Esophagus (tissue), 2 donors: ENCODE data around the gene MPV17. TPM values are rescaled to one million over a fixed set of nuclear protein-coding genes. Genes with fewer than 3 reads are reported as not detected.
A peak's percentile ranks its signal among the peaks of the same experiment; 100 is the strongest.

Source experiments
- H3K27ac ChIP-seq, 2 donors: one replicate each; pipeline ENCODE4 v1.5.1; 2013; ENCODE audit warnings: low read depth in 2 of 2, mild to moderate bottlenecking in 2 of 2, inconsistent platforms in 1 of 2, low read length in 1 of 2, moderate library complexity in 1 of 2
- H3K27me3 ChIP-seq, 2 donors: one replicate each; pipeline ENCODE4 v1.6.1; 2013; ENCODE audit warnings: low read length in 2 of 2, control low read depth in 1 of 2, mild to moderate bottlenecking in 1 of 2; ENCODE audit not compliant: insufficient read depth in 2 of 2, control insufficient read depth in 1 of 2
- H3K36me3 ChIP-seq, 2 donors: one replicate each; pipeline ENCODE4 v1.6.1; 2013; ENCODE audit warnings: low read length in 1 of 2; ENCODE audit not compliant: control insufficient read depth in 2 of 2, insufficient read depth in 2 of 2
- H3K4me1 ChIP-seq, 2 donors: one replicate each; pipeline ENCODE4 v1.6.1; 2013; ENCODE audit warnings: low read length in 1 of 2; ENCODE audit not compliant: control insufficient read depth in 2 of 2, insufficient read depth in 2 of 2
- H3K4me3 ChIP-seq, 2 donors: one replicate each; pipeline ENCODE4 v1.5.1; 2013; ENCODE audit warnings: low read length in 2 of 2, mild to moderate bottlenecking in 2 of 2, low read depth in 1 of 2, moderate library complexity in 1 of 2
- H3K9me3 ChIP-seq, 2 donors: one replicate each; pipeline ENCODE4 v1.6.1; 2013; ENCODE audit warnings: mild to moderate bottlenecking in 2 of 2, low read depth in 1 of 2, low read length in 1 of 2, moderate library complexity in 1 of 2; ENCODE audit not compliant: control insufficient read depth in 2 of 2, insufficient read depth in 1 of 2
- WGBS, 2 donors: extraction: QIAGEN DNeasy Blood & Tissue Kit; methylation state at CpG; one replicate each; pipeline ENCODE4 v1.1.7; 2013; 5-methylcytosine and 5-hydroxymethylcytosine counted together
- polyA plus RNA-seq, 2 donors: library from polyadenylated mRNA; stranded (reverse); fragments of 200-250 nt; gene quantifications; one replicate each; pipeline ENCODE4 v1.2.3, GENCODE V29; 2013
- donor health status: healthy with polysubstance abuse.
- donor health status: Bipolar disorder and iron deficiency.

The MPV17 gene
- polyA plus RNA-seq, 2 donors = 44.9 to 71.2 TPM

DNA sequence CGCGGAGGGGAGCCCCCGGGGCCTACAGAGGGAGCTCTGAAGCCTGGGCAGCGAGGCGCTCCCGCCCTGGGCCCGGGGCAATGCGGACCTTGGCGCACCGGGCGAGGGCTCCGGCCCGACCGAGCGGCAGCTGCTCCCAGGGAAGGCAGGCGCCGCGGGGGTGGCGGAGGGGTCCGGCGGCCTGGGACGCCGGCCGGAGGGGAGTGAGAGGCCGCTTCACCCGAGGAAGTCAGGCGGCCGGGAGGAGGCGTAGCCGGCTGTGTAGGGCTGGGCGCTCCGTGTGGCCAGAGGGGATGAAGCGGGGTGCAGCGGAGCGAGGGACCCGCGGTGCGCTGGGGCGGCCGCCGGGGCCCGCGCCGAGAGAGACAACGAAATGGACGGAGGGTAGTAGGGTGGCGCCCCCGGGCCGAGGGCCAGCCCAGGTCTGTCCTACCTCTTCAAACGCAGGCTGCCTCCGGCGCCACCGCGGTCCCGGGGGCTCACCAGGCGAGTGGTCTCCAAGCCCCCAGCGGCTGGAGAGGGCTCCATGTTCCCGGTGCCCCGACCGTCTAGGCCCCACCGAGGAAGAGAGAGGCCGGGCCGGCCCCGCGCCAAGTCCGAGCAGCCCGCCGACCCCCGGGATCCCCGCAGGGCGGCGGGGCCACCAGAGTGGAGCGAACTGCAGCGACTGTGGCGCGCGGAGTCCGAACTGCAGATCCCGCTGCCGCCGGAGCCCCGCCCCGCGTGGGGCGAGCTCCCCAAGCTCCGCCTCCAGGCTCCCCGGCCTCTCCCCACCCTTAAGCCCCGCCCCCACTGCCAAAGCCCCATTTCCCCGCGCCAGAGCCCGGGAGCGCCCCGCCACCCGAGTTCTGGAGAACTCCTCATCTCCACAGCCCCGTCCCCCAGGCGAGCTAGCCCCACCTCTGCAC lies 60.3 kb downstream of the MPV17 start, which contains the start of gene SLC30A3:
Gene SLC30A3 (minus strand): TSS at position 669 of the 908 bp plus-strand sequence. CDS start 141 bp downstream, at position 528.
- H3K4me3 ChIP-seq = peak within 1 kb of the TSS; percentile 30 to 45

DNA sequence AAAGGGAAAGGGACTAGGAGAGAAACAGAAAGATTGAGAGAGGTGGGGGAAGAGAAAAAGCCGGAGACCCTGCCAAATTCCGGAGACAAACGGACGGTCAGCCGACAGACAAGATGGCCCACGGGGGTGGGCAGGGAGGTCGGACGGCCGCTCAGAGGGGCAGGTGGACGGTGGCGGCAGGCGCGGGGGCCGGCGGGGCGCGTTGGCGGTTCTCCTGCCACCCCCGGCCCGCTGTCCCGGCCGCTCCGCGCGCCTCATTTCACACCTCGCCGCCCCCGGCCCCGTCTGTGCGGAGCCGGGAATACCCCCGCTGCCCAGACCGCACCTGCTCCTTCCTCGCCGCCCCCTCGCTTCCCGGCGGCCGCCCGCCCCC lies 61.0 kb downstream of the MPV17 start:
- H3K4me1 ChIP-seq = peaks cover 8 to 13% of the 10 kb centered on the region in 2 donors

More for the DNA sequence above, 60.3 kb downstream of the MPV17 start, which contains the start of gene SLC30A3:
- no peaks in the 10 kb centered on the region for H3K36me3 ChIP-seq
- H3K27me3 ChIP-seq = peaks cover 0 to 33% of the 10 kb centered on the region in 2 donors
- H3K4me1 ChIP-seq = peaks cover 8 to 13% of the 10 kb centered on the region in 2 donors
- H3K9me3 ChIP-seq = no peaks in the 10 kb centered on the region
- H3K27ac ChIP-seq = no peak within 1 kb of the TSS
- 1% methylated on average over 60 to 96 of the region's 96 CpGs for WGBS, 2 donors

DNA sequence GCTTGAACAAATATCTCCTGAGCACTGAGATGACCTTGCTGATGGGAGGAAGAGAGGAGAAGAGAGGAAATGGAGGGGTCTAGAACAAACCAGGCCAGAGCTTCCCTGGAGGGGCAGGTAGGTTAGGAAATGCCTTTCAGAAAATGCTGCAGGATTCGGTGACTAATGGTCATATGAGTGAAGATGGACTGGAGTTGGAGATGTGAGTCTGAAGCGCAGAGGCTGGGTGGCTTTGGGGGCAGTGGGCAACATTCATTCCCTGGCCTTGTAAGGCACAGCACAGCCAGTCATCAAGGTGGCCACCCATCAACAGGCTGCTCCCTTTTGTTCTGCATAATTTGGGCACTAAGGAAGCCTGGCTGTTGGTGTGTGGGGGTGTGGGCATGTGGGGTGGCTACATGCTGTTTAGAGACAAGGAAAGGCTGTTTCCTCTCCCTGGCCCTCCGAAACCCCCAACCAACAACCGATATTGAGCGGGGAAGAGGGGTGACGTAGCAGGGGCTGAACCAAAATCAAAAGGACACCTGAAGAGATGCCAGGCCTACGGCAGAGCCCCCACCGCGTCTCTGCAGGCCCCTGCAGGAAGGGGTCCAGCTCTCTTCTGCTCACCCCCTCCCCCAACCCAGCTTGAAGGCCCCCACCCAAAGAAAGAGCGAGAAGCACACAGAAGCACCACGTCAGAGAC lies 61.5 kb downstream of the MPV17 start:
- Histone ChIP-seq H3K9me3 (no peaks in the 10 kb centered on the region), H3K4me1 (peaks cover 8 to 13% of the 10 kb centered on the region in 2 donors), H3K4me3 (no peak overlapping the region), H3K27ac (no peak overlapping the region), H3K36me3 (no peaks in the 10 kb centered on the region), H3K27me3 (peaks cover 2 to 33% of the 10 kb centered on the region in 2 donors)
- 53 to 58% methylated on average over 11 of the region's 11 CpGs for WGBS, 2 donors

More for the DNA sequence above, 61.0 kb downstream of the MPV17 start:
- H3K27ac ChIP-seq = no peak overlapping the region
- peak overlapping the region in 1 of 2 donors; percentile 45 for H3K4me3 ChIP-seq
- H3K36me3 ChIP-seq = no peaks in the 10 kb centered on the region
- 3 to 10% methylated on average over 20 to 40 of the region's 40 CpGs for whole genome bisulfite sequencing, 2 donors
- H3K27me3 ChIP-seq = peaks cover 2 to 33% of the 10 kb centered on the region in 2 donors
- H3K9me3 ChIP-seq = no peaks in the 10 kb centered on the region

Other genes with a start within 250 kb of the MPV17 start
- gene EMILIN1, start 244.5 kb downstream of the MPV17 start, polyA plus RNA-seq = 10 to 100 TPM; 10.7 to 12.1 TPM
- gene KHK, start 236.3 kb downstream of the MPV17 start, polyA plus RNA-seq = 1 to 10 TPM; 2.2 to 3.3 TPM
- 1 to 10 TPM; 2.4 to 3.4 TPM for gene CGREF1, start 204.0 kb downstream of the MPV17 start, polyA plus RNA-seq
- gene ABHD1, start 199.3 kb downstream of the MPV17 start, polyA plus RNA-seq = under 1 TPM; 0.08 to 0.31 TPM
- 10 to 100 TPM; 24.1 to 29.7 TPM for gene PREB, start 188.5 kb downstream of the MPV17 start, polyA plus RNA-seq
- gene PRR30, start 183.7 kb downstream of the MPV17 start, polyA plus RNA-seq = not detected
- gene TCF23, start 174.1 kb downstream of the MPV17 start, polyA plus RNA-seq = under 1 TPM in 1 of 2 donors, not detected in 1; 0.02 TPM
- gene ATRAID, start 111.1 kb downstream of the MPV17 start, polyA plus RNA-seq = 10 to 100 TPM; 66.2 to 92.7 TPM
- 10 to 100 TPM; 11.4 to 13.5 TPM for gene SLC5A6, start 110.8 kb downstream of the MPV17 start, polyA plus RNA-seq
- 10 to 100 TPM; 16.8 to 18.3 TPM for gene CAD, start 105.7 kb downstream of the MPV17 start, polyA plus RNA-seq
- under 1 TPM; 0.08 to 0.09 TPM for gene SLC30A3, start 60.0 kb downstream of the MPV17 start, polyA plus RNA-seq
- under 1 TPM; 0.05 to 0.14 TPM for gene DNAJC5G, start 47.7 kb downstream of the MPV17 start, polyA plus RNA-seq
- gene TRIM54, start 40.7 kb downstream of the MPV17 start, polyA plus RNA-seq = under 1 TPM; 0.05 to 0.18 TPM
- gene UCN, start 14.7 kb downstream of the MPV17 start, polyA plus RNA-seq = 1 to 10 TPM in 1 of 2 donors, under 1 TPM in 1; 0.41 to 1.1 TPM
- gene GTF3C2, start 33.7 kb upstream of the MPV17 start, polyA plus RNA-seq = 10 to 100 TPM; 41.5 to 43.8 TPM
- gene EIF2B4, start 47.2 kb upstream of the MPV17 start, polyA plus RNA-seq = 10 to 100 TPM; 44.1 to 55.5 TPM
- gene SNX17, start 47.5 kb upstream of the MPV17 start, polyA plus RNA-seq = 10 to 100 TPM; 36.9 to 61.7 TPM
- 10 to 100 TPM; 20.0 to 34.5 TPM for gene ZNF513, start 57.6 kb upstream of the MPV17 start, polyA plus RNA-seq
- gene PPM1G, start 86.5 kb upstream of the MPV17 start, polyA plus RNA-seq = 10 to 100 TPM; 40.3 to 65.0 TPM
- 10 to 100 TPM; 51.9 to 95.7 TPM for gene NRBP1, start 105.5 kb upstream of the MPV17 start, polyA plus RNA-seq
- gene KRTCAP3, start 119.3 kb upstream of the MPV17 start, polyA plus RNA-seq = 10 to 100 TPM; 21.0 to 30.3 TPM
- gene IFT172, start 166.6 kb upstream of the MPV17 start, polyA plus RNA-seq = 10 to 100 TPM; 12.8 to 27.5 TPM
- gene FNDC4, start 172.1 kb upstream of the MPV17 start, polyA plus RNA-seq = 10 to 100 TPM; 22.2 to 34.0 TPM
- gene GCKR, start 173.7 kb upstream of the MPV17 start, polyA plus RNA-seq = 1 to 10 TPM; 2.1 to 4.0 TPM